ENCODE results near the gene HTR3D.
A peak's percentile ranks its signal among the peaks of the same experiment; 100 is the strongest.
"Not testable (repeated sequence)": the region's sequence is repeated elsewhere in the genome, so short reads cannot be mapped to it uniquely, and the experiment has no call there.

The HTR3D gene

GRCh38 chr3:184031187-184031792 is at the start of gene HTR3D:
HTR3D (plus strand) TSS chr3:184031742; CDS start chr3:184031742, 0 bp downstream.
- DNase-seq (ENCODE audit: low spot score): no peak

- DNase-seq (ENCODE audit: low spot score): no peak
These were observed 49.4 kb upstream of the HTR3D start for GRCh38 chr3:183981990-183982644.

- no peak for DNase-seq (ENCODE audit: low spot score)
These were observed 47.3 kb upstream of the HTR3D start for GRCh38 chr3:183984127-183984740.

- no peak for DNase-seq (ENCODE audit: low spot score)
These were observed 46.5 kb upstream of the HTR3D start for GRCh38 chr3:183984749-183985729.

- no peak for DNase-seq (ENCODE audit: low spot score)
These were observed 44.4 kb upstream of the HTR3D start for GRCh38 chr3:183987000-183987600.

- DNase-seq (ENCODE audit: low spot score): peak; percentile 61
These were observed 43.2 kb upstream of the HTR3D start for GRCh38 chr3:183988216-183988790.

GRCh38 chr3:183991403-183991802 is 40.1 kb upstream of the HTR3D start:
- no peak for DNase-seq (ENCODE audit: low spot score)

- DNase-seq (ENCODE audit: low spot score): no peak
These were observed 29.8 kb upstream of the HTR3D start for GRCh38 chr3:184001761-184002160.

- no peak for DNase-seq (ENCODE audit: low spot score)
These were observed 29.1 kb upstream of the HTR3D start for GRCh38 chr3:184002469-184002868.

GRCh38 chr3:184003187-184003967 is 28.2 kb upstream of the HTR3D start:
- peak; percentile 55 for DNase-seq (ENCODE audit: low spot score)

GRCh38 chr3:184004476-184004875 is 27.1 kb upstream of the HTR3D start:
- DNase-seq (ENCODE audit: low spot score): no peak

GRCh38 chr3:184005941-184006507 is 25.5 kb upstream of the HTR3D start:
- no peak for DNase-seq (ENCODE audit: low spot score)

GRCh38 chr3:184007143-184007813 is 24.3 kb upstream of the HTR3D start:
- not testable (repeated sequence) for DNase-seq (ENCODE audit: low spot score)

GRCh38 chr3:184008161-184008560 is 23.4 kb upstream of the HTR3D start:
- DNase-seq (ENCODE audit: low spot score): no peak

GRCh38 chr3:184011230-184011876 is 20.2 kb upstream of the HTR3D start:
- DNase-seq (ENCODE audit: low spot score): no peak

- DNase-seq (ENCODE audit: low spot score): no peak
These were observed 19.3 kb upstream of the HTR3D start for GRCh38 chr3:184011937-184012889.

GRCh38 chr3:184015381-184016019 is 16.0 kb upstream of the HTR3D start:
- DNase-seq (ENCODE audit: low spot score): no peak

GRCh38 chr3:184016169-184016570 is 15.4 kb upstream of the HTR3D start:
- no peak for DNase-seq (ENCODE audit: low spot score)
